Lower leg skin (tissue), 3 donors: ENCODE measurements around the gene OXNAD1.

Source experiments
- POLR2A ChIP-seq, 2 donors: fragments of 450-650 bp; IDR thresholded peaks; one replicate each; pipeline ENCODE4 v1.6.1; 2016 to 2017; ENCODE audit warnings: antibody characterized with exemption in 2 of 2, mild to moderate bottlenecking in 1 of 2, moderate library complexity in 1 of 2
- TF ChIP-seq, protein P1 (sequence below), 3 donors: fragments of 450-650 bp; IDR thresholded peaks; one replicate each; pipeline ENCODE4 v1.5.1; 2016; ENCODE audit warnings: antibody characterized with exemption in 3 of 3, mild to moderate bottlenecking in 3 of 3, moderate library complexity in 2 of 3

GRCh38 chr3:16249336-16249735, 15.7 kb upstream of the OXNAD1 start:
- no peak for TF ChIP-seq POLR2A (IDR thresholded peaks at IDR 0.05)
- TF ChIP-seq, protein P1, sequence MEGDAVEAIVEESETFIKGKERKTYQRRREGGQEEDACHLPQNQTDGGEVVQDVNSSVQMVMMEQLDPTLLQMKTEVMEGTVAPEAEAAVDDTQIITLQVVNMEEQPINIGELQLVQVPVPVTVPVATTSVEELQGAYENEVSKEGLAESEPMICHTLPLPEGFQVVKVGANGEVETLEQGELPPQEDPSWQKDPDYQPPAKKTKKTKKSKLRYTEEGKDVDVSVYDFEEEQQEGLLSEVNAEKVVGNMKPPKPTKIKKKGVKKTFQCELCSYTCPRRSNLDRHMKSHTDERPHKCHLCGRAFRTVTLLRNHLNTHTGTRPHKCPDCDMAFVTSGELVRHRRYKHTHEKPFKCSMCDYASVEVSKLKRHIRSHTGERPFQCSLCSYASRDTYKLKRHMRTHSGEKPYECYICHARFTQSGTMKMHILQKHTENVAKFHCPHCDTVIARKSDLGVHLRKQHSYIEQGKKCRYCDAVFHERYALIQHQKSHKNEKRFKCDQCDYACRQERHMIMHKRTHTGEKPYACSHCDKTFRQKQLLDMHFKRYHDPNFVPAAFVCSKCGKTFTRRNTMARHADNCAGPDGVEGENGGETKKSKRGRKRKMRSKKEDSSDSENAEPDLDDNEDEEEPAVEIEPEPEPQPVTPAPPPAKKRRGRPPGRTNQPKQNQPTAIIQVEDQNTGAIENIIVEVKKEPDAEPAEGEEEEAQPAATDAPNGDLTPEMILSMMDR (IDR thresholded peaks at IDR 0.05) = no peak
